Adrenal gland (tissue), 12 donors: ENCODE measurements around the gene FMNL3. TPM values are rescaled to one million over a fixed set of nuclear protein-coding genes. Genes with fewer than 3 reads are reported as not detected.

ENCODE experiments used
- DNase-seq, 7 donors: peaks; one replicate each; pipeline ENCODE4 v3.0.0-alpha.2; 2019 to 2020
- H3K27ac ChIP-seq, 5 donors: fragments of 200-600 bp; sonication (generic) in 4 of 5; 1 replicate in 3 of 5; 2 replicates in 2 of 5; pipeline versions ENCODE4 v1.5.1 to v1.8.0; 2016 to 2020; ENCODE audit warnings: mild to moderate bottlenecking in 1 of 5
- H3K27me3 ChIP-seq: fragments of 200-600 bp; 2 replicates; pipeline ENCODE4 v1.8.0; 2021
- H3K36me3 ChIP-seq, 2 donors: fragments of 200-600 bp; replicated peaks in 1 of 2; 1 replicate in 1 of 2; 2 replicates in 1 of 2; pipeline versions ENCODE4 v1.5.1 to v1.8.0; 2018 to 2022
- H3K4me1 ChIP-seq, 2 donors: fragments of 200-600 bp; replicated peaks in 1 of 2; 1 replicate in 1 of 2; 2 replicates in 1 of 2; pipeline versions ENCODE4 v1.5.1 to v1.8.0; 2018 to 2021
- H3K4me3 ChIP-seq, 4 donors: fragments of 200-600 bp; sonication (generic) in 3 of 4; one replicate each; pipeline ENCODE4 v1.5.1; 2016 to 2018
- H3K9me3 ChIP-seq, 3 donors: fragments of 200-600 bp; sonication (generic) in 1 of 3; replicated peaks in 1 of 3; 1 replicate in 2 of 3; 2 replicates in 1 of 3; pipeline versions ENCODE4 v1.5.1 to v1.8.0; 2016 to 2021
- POLR2A ChIP-seq, 2 donors: fragments of 450-650 bp; IDR thresholded peaks; one replicate each; pipeline ENCODE4 v1.6.1; 2017; ENCODE audit warnings: antibody characterized with exemption in 2 of 2, mild to moderate bottlenecking in 2 of 2, moderate library complexity in 1 of 2
- WGBS, 4 donors: extraction: QIAGEN DNeasy Blood & Tissue Kit in 2 of 4; methylation state at CpG; one replicate each; pipeline versions ENCODE4 v1.1.5 to v1.1.7; 2013 to 2017; 5-methylcytosine and 5-hydroxymethylcytosine counted together
- intact Hi-C, 2 donors: fragments of 100-400 bp; cut with DNase I; formaldehyde crosslinking; loops; one replicate each; pipeline versions ENCODE4 v1.14.1 to v1.15.0; 2022 to 2023
- polyA plus RNA-seq, 3 donors: library from polyadenylated mRNA; stranded (reverse); fragments of 200-250 nt in 2 of 3; fragments of 350-450 nt in 1 of 3; fragmentation: Illumina TruSeq in 1 of 3; extraction: RNeasy Lipid Tissue Mini Kit (QIAGEN cat#74804) in 1 of 3; gene quantifications; one replicate each; pipeline ENCODE4 v1.2.3, GENCODE V29; 2013 to 2014
- total RNA-seq, 9 donors: library from RNA; depleted of rRNA in 4 of 9; stranded (reverse); fragments of >200 nt in 4 of 9; fragments of 120-200 nt in 1 of 9; fragmentation: NEBNext Ultra II Directional in 1 of 9; extraction: Animal tissue kit (Norgen Biotek cat#: 25700) in 1 of 9; gene quantifications; one replicate each; pipeline versions ENCODE4 v1.1.0 to v1.2.4, GENCODE V29; 2013 to 2023
- TF ChIP-seq, protein P1 (sequence below), 6 experiments: fragments of 450-650 bp in 4 of 6; fragments of 200-600 bp in 2 of 6; sonication (generic) in 1 of 6; IDR thresholded peaks; 1 replicate in 5 of 6; 2 replicates in 1 of 6; pipeline versions ENCODE4 v1.5.1 to v1.8.0; 2016 to 2021; ENCODE audit warnings: antibody characterized with exemption in 6 of 6, mild to moderate bottlenecking in 2 of 6, moderate library complexity in 1 of 6
- donor health status: healthy with polysubstance abuse.
- donor health status: Bipolar disorder and iron deficiency.
- donor health status: DM: yes; HTN: yes; CAD: no.
- donor health status: DM: no; HTN: no; CAD: no.
- donor health status: DM: no; HTN: no; CAD: no.
- donor health status: DM: yes; HTN: yes; CAD: no.

The FMNL3 gene
- total and polyA plus RNA-seq, 12 donors, result 4.7 to 24.1 (median 15.0) TPM

DNA sequence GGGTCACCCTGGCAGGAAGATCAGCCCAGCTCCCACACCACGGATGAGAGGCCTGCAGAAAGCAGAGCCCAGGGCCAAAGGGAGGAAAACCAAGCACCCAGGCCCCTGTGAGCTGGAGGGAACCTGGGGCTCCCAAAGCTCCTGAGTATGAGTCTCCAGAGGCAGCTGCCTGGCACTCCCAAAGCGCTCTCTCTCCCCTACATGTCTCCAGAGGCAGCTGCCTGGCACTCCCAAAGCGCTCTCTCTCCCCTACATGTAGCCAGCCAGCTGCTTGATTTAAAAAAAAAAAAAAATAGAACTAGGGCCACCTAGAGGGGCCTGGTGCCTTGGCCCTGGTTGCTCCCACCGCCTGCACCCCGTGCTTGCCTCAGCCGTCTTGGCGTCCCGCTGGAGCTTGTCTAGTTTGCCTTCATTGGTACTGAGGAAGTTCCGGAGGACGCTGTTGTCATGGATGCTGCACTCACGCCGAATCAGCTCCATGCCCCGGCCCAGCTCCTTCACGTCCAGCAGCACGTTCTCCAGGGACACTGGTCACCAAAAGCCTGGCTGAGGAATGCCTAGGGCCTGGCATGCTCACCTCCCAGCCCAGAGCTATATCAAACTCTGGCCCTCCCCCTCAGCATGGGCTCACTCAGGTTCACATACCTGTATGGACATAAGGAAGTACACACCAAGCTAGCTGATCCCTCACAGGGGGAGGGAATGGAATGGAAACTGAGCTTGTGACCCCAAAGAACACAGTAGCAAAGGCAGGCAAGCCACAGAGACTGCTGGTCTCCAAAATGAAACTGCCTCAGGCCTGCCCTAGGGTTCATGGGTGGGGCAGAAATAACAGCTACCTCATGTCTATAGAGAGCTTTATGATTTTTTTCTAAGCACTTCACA, 59.1 kb downstream of the FMNL3 start:
- 83 to 87% (median 85%) methylated on average over 13 to 15 of the region's 15 CpGs for WGBS, 4 donors
- Histone ChIP-seq H3K27me3 (no peaks in the 10 kb centered on the region), H3K4me1 (no peaks in the 10 kb centered on the region), H3K4me3 (no peak overlapping the region), H3K36me3 (peaks cover 0 to 56% of the 10 kb centered on the region in 2 donors), H3K9me3 (no peaks in the 10 kb centered on the region), H3K27ac (peak overlapping the region in 1 of 5 donors; percentile 49)
- TF ChIP-seq, protein P1, sequence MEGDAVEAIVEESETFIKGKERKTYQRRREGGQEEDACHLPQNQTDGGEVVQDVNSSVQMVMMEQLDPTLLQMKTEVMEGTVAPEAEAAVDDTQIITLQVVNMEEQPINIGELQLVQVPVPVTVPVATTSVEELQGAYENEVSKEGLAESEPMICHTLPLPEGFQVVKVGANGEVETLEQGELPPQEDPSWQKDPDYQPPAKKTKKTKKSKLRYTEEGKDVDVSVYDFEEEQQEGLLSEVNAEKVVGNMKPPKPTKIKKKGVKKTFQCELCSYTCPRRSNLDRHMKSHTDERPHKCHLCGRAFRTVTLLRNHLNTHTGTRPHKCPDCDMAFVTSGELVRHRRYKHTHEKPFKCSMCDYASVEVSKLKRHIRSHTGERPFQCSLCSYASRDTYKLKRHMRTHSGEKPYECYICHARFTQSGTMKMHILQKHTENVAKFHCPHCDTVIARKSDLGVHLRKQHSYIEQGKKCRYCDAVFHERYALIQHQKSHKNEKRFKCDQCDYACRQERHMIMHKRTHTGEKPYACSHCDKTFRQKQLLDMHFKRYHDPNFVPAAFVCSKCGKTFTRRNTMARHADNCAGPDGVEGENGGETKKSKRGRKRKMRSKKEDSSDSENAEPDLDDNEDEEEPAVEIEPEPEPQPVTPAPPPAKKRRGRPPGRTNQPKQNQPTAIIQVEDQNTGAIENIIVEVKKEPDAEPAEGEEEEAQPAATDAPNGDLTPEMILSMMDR (IDR thresholded peaks at IDR 0.05), result no peak
- TF ChIP-seq POLR2A (IDR thresholded peaks at IDR 0.05), result no peak
- no peak for DNase-seq
- intact Hi-C loops, result no loop called here

DNA sequence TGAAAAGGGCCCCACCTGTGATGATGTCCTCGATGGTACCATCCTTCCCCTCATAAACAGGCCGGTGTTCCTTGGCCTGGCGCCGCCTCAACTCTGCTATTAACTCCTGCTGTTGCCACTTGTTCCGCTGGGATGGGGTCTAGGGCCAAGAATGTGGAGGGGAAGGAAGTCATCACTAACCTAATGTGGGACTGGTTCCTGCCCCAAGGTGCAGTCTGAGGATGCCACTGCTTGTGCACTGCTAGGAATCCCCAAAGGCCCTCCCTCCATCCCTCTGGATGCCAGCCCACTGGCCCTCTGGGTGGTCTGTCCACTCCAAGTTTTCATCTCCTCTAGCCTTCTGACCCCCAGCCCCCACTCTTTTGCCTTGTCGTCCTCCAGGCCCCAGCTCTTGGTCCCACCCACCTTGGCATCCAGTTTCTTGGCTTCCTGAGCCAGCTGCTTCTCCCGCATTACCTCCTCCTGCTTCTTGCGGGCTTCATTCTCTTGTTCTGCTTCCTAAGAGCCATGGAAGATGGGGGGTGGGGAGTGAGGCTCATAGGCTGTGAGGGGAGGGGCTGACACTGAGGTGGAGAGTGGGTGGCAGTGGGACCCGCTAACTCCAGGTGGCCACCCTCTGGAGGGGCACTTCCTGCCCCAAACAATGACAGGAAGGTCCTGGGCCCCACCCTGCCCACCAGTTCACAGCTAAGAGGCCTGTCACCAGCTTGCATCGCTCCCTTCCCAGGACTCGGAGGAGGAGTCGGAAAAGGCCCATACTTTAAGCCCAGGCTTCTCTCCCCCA, 60.1 kb downstream of the FMNL3 start:
- Histone ChIP-seq H3K27ac (peak overlapping the region in 1 of 5 donors; percentile 7), H3K27me3 (no peaks in the 10 kb centered on the region), H3K9me3 (no peaks in the 10 kb centered on the region), H3K4me1 (peaks cover 4 to 7% of the 10 kb centered on the region in 2 donors), H3K4me3 (no peak overlapping the region), H3K36me3 (peaks cover 0 to 58% of the 10 kb centered on the region in 2 donors)
- no peak for TF ChIP-seq POLR2A (IDR thresholded peaks at IDR 0.05)
- TF ChIP-seq, protein P1 (IDR thresholded peaks at IDR 0.05), result no peak
- intact Hi-C loops, result no loop called here
- peak in 1 of 7 donors; percentile 48 for DNase-seq
- 74 to 79% (median 76%) methylated on average over 7 to 12 of the region's 12 CpGs for WGBS, 4 donors

DNA sequence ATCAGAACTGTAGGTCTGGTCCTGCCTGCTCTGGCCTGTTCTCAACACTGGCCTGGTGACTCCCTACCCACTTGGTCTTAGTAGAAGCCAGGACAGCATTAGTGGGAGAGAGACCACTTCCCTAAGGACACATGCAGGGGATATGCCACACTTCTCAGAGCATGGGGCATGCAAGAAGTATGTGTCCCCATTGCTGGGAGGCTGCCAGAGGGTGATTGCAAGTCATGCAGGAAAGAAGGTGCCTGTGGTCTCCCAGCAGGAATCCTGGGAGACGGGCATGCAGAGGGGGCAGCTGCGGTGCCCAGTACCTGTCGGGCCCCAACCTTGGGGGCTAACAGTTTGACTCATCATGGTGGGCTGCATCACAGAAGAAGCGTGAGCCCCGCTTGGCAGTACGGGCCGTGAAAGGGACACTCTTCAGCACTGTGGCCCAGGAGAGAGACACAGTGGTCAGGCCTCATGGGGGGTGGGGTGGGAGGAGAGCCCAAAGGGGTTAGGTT, 60.8 kb downstream of the FMNL3 start:
- DNase-seq, result no peak
- H3K4me3 ChIP-seq, result no peak overlapping the region
- H3K27me3 ChIP-seq, result no peaks in the 10 kb centered on the region
- H3K36me3 ChIP-seq, result peaks cover 0 to 58% of the 10 kb centered on the region in 2 donors
- H3K27ac ChIP-seq, result peak overlapping the region in 1 of 5 donors; percentile 7
- H3K9me3 ChIP-seq, result no peaks in the 10 kb centered on the region
- TF ChIP-seq, protein P1 (IDR thresholded peaks at IDR 0.05), result no peak
- TF ChIP-seq POLR2A (IDR thresholded peaks at IDR 0.05), result no peak
- 84 to 97% (median 92%) methylated on average over 4 to 7 of the region's 7 CpGs for WGBS, 4 donors
- intact Hi-C loops, result no loop called here
- H3K4me1 ChIP-seq, result peaks cover 4 to 8% of the 10 kb centered on the region in 2 donors
